HCT116 (cell line): ENCODE measurements around the gene KCNN4.
"Not testable (repeated sequence)": the region's sequence is repeated elsewhere in the genome, so short reads cannot be mapped to it uniquely, and the experiment has no call there.

ENCODE experiments used
- EZH2phosphoT487 ChIP-seq: fragments of 200-600 bp; IDR thresholded peaks from 2 replicates; pipeline ENCODE4 v1.6.1; 2018; ENCODE audit warnings: antibody characterized with exemption, borderline replicate concordance
- MAX ChIP-seq: IDR thresholded peaks from 2 replicates; pipeline ENCODE4 v1.6.1; 2012
- TCF7L2 ChIP-seq: IDR thresholded peaks from 2 replicates; pipeline ENCODE4 v1.7.0; 2011; ENCODE audit warnings: borderline replicate concordance, inconsistent platforms; ENCODE audit not compliant: insufficient read depth, insufficient read length; ENCODE audit errors: extremely low read depth
- TF ChIP-seq, protein P1 (sequence below): IDR thresholded peaks from 2 replicates; pipeline ENCODE4 v1.6.1; 2012; ENCODE audit warnings: low read depth

DNA sequence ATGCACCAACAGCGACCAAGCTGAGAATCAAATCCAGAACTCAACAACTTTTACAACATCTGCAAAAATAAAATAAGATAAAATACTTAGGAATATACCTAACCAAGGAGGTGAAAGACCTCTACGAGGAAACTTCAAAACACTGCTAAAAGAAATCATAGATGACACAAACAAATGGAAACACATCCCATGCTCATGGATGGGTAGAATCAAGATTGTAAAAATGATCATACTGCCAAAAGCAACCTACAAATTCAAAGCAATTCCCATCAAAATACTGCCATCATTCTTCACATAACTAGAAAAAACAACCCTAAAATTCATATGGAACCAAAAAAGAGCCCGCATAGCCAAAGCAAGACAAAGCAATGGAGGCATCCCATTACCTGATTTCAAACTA, 43.1 kb upstream of the KCNN4 start:
- not testable (repeated sequence) for TF ChIP-seq EZH2phosphoT487, TCF7L2, MAX
- TF ChIP-seq, protein P1, sequence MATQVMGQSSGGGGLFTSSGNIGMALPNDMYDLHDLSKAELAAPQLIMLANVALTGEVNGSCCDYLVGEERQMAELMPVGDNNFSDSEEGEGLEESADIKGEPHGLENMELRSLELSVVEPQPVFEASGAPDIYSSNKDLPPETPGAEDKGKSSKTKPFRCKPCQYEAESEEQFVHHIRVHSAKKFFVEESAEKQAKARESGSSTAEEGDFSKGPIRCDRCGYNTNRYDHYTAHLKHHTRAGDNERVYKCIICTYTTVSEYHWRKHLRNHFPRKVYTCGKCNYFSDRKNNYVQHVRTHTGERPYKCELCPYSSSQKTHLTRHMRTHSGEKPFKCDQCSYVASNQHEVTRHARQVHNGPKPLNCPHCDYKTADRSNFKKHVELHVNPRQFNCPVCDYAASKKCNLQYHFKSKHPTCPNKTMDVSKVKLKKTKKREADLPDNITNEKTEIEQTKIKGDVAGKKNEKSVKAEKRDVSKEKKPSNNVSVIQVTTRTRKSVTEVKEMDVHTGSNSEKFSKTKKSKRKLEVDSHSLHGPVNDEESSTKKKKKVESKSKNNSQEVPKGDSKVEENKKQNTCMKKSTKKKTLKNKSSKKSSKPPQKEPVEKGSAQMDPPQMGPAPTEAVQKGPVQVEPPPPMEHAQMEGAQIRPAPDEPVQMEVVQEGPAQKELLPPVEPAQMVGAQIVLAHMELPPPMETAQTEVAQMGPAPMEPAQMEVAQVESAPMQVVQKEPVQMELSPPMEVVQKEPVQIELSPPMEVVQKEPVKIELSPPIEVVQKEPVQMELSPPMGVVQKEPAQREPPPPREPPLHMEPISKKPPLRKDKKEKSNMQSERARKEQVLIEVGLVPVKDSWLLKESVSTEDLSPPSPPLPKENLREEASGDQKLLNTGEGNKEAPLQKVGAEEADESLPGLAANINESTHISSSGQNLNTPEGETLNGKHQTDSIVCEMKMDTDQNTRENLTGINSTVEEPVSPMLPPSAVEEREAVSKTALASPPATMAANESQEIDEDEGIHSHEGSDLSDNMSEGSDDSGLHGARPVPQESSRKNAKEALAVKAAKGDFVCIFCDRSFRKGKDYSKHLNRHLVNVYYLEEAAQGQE = not testable (repeated sequence)
